ENCODE results near the gene ZNF140. TPM values are rescaled to one million over a fixed set of nuclear protein-coding genes. Genes with fewer than 3 reads are reported as not detected.

ZNF140 gene
- total and polyA plus RNA-seq, 2 experiments from 2014 or later = 21.8 to 24.1 TPM

GRCh38 chr12:133061954-133062353, 18.8 kb upstream of the ZNF140 start:
- 97% methylated on average over 1 of the region's 1 CpG for WGBS (ENCODE audit: low lambda C conversion rate, missing lambda C conversion rate)
- no peaks in the 10 kb centered on the region for H3K27me3 ChIP-seq
- TF ChIP-seq EZH2 (IDR thresholded peaks at IDR 0.05; ENCODE audit: borderline replicate concordance) = no peak
- no peak for TF ChIP-seq EZH2phosphoT487 (IDR thresholded peaks at IDR 0.05; ENCODE audit: low read depth, severe bottlenecking, unreplicated experiment)
- TF ChIP-seq, protein P1, sequence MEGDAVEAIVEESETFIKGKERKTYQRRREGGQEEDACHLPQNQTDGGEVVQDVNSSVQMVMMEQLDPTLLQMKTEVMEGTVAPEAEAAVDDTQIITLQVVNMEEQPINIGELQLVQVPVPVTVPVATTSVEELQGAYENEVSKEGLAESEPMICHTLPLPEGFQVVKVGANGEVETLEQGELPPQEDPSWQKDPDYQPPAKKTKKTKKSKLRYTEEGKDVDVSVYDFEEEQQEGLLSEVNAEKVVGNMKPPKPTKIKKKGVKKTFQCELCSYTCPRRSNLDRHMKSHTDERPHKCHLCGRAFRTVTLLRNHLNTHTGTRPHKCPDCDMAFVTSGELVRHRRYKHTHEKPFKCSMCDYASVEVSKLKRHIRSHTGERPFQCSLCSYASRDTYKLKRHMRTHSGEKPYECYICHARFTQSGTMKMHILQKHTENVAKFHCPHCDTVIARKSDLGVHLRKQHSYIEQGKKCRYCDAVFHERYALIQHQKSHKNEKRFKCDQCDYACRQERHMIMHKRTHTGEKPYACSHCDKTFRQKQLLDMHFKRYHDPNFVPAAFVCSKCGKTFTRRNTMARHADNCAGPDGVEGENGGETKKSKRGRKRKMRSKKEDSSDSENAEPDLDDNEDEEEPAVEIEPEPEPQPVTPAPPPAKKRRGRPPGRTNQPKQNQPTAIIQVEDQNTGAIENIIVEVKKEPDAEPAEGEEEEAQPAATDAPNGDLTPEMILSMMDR (IDR thresholded peaks at IDR 0.05; ENCODE audit: poor library complexity) = no peak
- no peaks in the 10 kb centered on the region for H3K9me2 ChIP-seq (replicated peaks; ENCODE audit: insufficient read depth)
- H3K79me2 ChIP-seq = no peaks in the 10 kb centered on the region
- H3K4me3 ChIP-seq = no peak overlapping the region
- H2AFZ ChIP-seq = no peak overlapping the region
- peaks cover 42% of the 10 kb centered on the region for H3K36me3 ChIP-seq (replicated peaks; ENCODE audit: insufficient read depth, low read depth)
- H4K20me1 ChIP-seq (ENCODE audit: insufficient read depth, poor library complexity, severe bottlenecking) = no peaks in the 10 kb centered on the region
- DNase-seq (ENCODE audit: low spot score) = no peak
- no peak overlapping the region for H3K4me2 ChIP-seq
- H3K9me3 ChIP-seq (ENCODE audit: low read depth) = peaks cover 85% of the 10 kb centered on the region
- H3K4me1 ChIP-seq (ENCODE audit: insufficient read depth) = no peaks in the 10 kb centered on the region
- H3K27ac ChIP-seq = no peak overlapping the region

GRCh38 chr12:133063556-133063955, 17.2 kb upstream of the ZNF140 start:
- 94% methylated on average over 1 of the region's 1 CpG for WGBS (ENCODE audit: low lambda C conversion rate, missing lambda C conversion rate)
- Histone ChIP-seq H3K4me2 (no peak overlapping the region), H3K27me3 (no peaks in the 10 kb centered on the region), H3K4me3 (no peak overlapping the region), H3K9me3 (ENCODE audit: low read depth) (peaks cover 69% of the 10 kb centered on the region), H3K9me2 (replicated peaks; ENCODE audit: insufficient read depth) (no peaks in the 10 kb centered on the region), H3K79me2 (no peaks in the 10 kb centered on the region), H3K36me3 (replicated peaks; ENCODE audit: insufficient read depth, low read depth) (peaks cover 26% of the 10 kb centered on the region), H4K20me1 (ENCODE audit: insufficient read depth, poor library complexity, severe bottlenecking) (no peaks in the 10 kb centered on the region), H3K27ac (no peak overlapping the region), H3K4me1 (ENCODE audit: insufficient read depth) (no peaks in the 10 kb centered on the region), H2AFZ (no peak overlapping the region)
- no peak for DNase-seq (ENCODE audit: low spot score)
- no peak for TF ChIP-seq EZH2 (IDR thresholded peaks at IDR 0.05; ENCODE audit: borderline replicate concordance)
- TF ChIP-seq EZH2phosphoT487 (IDR thresholded peaks at IDR 0.05; ENCODE audit: low read depth, severe bottlenecking, unreplicated experiment) = no peak
- TF ChIP-seq, protein P1 (IDR thresholded peaks at IDR 0.05; ENCODE audit: poor library complexity) = no peak

DNA sequence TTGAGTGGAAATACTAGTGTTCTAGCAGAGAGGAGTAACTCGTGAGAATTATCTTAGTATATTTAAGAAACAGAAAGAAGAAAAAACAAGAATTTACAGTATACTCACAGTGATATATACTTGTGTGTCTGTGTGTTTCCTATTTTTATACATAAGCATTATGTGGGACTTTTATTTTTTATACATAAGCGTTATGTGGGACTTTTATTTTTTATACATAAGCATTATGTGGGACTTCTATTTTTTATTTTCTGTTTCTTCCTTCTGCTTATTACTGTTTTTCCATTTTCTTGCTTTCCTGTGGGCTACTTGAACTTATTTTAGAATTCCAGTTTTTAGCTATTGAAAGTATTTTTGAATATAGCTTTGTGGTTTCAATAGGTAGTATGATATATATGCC, 6.9 kb upstream of the ZNF140 start:
- Histone ChIP-seq H3K27ac (no peak overlapping the region), H3K36me3 (replicated peaks; ENCODE audit: insufficient read depth, low read depth) (no peaks in the 10 kb centered on the region), H4K20me1 (ENCODE audit: insufficient read depth, poor library complexity, severe bottlenecking) (no peaks in the 10 kb centered on the region), H3K4me1 (ENCODE audit: insufficient read depth) (no peaks in the 10 kb centered on the region), H3K9me2 (replicated peaks; ENCODE audit: insufficient read depth) (no peaks in the 10 kb centered on the region), H3K4me3 (no peak overlapping the region), H3K27me3 (no peaks in the 10 kb centered on the region), H3K79me2 (no peaks in the 10 kb centered on the region), H3K4me2 (no peak overlapping the region), H3K9me3 (ENCODE audit: low read depth) (peaks cover 16% of the 10 kb centered on the region), H2AFZ (no peak overlapping the region)
- WGBS (ENCODE audit: low lambda C conversion rate, missing lambda C conversion rate) = 83% methylated on average over 2 of the region's 2 CpGs
- no peak for TF ChIP-seq EZH2phosphoT487 (IDR thresholded peaks at IDR 0.05; ENCODE audit: low read depth, severe bottlenecking, unreplicated experiment)
- TF ChIP-seq, protein P1 (IDR thresholded peaks at IDR 0.05; ENCODE audit: poor library complexity) = no peak
- no peak for TF ChIP-seq EZH2 (IDR thresholded peaks at IDR 0.05; ENCODE audit: borderline replicate concordance)
- no peak for DNase-seq (ENCODE audit: low spot score)

GRCh38 chr12:133080026-133080367, 726 bp upstream of the ZNF140 start:
- peak; percentile 99 for DNase-seq (ENCODE audit: low spot score)
- Histone ChIP-seq H3K4me3 (peak overlapping the region; percentile 44), H2AFZ (peak overlapping the region; percentile 80), H4K20me1 (ENCODE audit: insufficient read depth, poor library complexity, severe bottlenecking) (no peaks in the 10 kb centered on the region), H3K4me1 (ENCODE audit: insufficient read depth) (no peaks in the 10 kb centered on the region), H3K79me2 (peaks cover 24% of the 10 kb centered on the region), H3K9me3 (ENCODE audit: low read depth) (peaks cover 45% of the 10 kb centered on the region), H3K27me3 (no peaks in the 10 kb centered on the region), H3K36me3 (replicated peaks; ENCODE audit: insufficient read depth, low read depth) (peaks cover 16% of the 10 kb centered on the region), H3K27ac (peak overlapping the region; percentile 98), H3K4me2 (peak overlapping the region; percentile 87), H3K9me2 (replicated peaks; ENCODE audit: insufficient read depth) (no peaks in the 10 kb centered on the region)
- 1% methylated on average over 22 of the region's 22 CpGs for WGBS (ENCODE audit: low lambda C conversion rate, missing lambda C conversion rate)
- TF ChIP-seq, protein P1 (IDR thresholded peaks at IDR 0.05; ENCODE audit: poor library complexity) = no peak
- TF ChIP-seq EZH2 (IDR thresholded peaks at IDR 0.05; ENCODE audit: borderline replicate concordance) = no peak
- TF ChIP-seq EZH2phosphoT487 (IDR thresholded peaks at IDR 0.05; ENCODE audit: low read depth, severe bottlenecking, unreplicated experiment) = no peak
